AG09319 (cell line): ENCODE data around the gene ITGA2.

Experiments
- DNase-seq: peaks from one replicate; pipeline ENCODE4 v3.0.0-alpha.2; 2010; ENCODE audit warnings: low read depth; ENCODE audit errors: extremely low read depth
- CTCF ChIP-seq: IDR thresholded peaks from 2 replicates; pipeline ENCODE4 v1.5.1; 2011; ENCODE audit warnings: low read depth, mild to moderate bottlenecking, inconsistent platforms, low read length, moderate library complexity

The ITGA2 gene

GRCh38 chr5:53030893-53031292, 41.7 kb downstream of the ITGA2 start:
- DNase-seq, result no peak
- no peak for TF ChIP-seq CTCF

- TF ChIP-seq CTCF, result no peak
- DNase-seq, result peak; percentile 58
Observed at GRCh38 chr5:53031695-53032096, 42.5 kb downstream of the ITGA2 start.

GRCh38 chr5:53032188-53032587, 43.0 kb downstream of the ITGA2 start:
- no peak for TF ChIP-seq CTCF
- DNase-seq, result no peak

- DNase-seq, result no peak
- TF ChIP-seq CTCF, result no peak
Observed at GRCh38 chr5:53034832-53035231, 45.7 kb downstream of the ITGA2 start.

- no peak for DNase-seq
- peak; percentile 25 for TF ChIP-seq CTCF
Observed at GRCh38 chr5:53035868-53036381, 46.8 kb downstream of the ITGA2 start.

- no peak for DNase-seq
- no peak for TF ChIP-seq CTCF
Observed at GRCh38 chr5:53037141-53037859, 48.1 kb downstream of the ITGA2 start.

- TF ChIP-seq CTCF, result no peak
Observed at GRCh38 chr5:53038196-53038847, 49.2 kb downstream of the ITGA2 start.

More at GRCh38 chr5:53038196-53038847, 49.2 kb downstream of the ITGA2 start:
- no peak for DNase-seq
